ENCODE measurements around the gene ZBTB40. TPM values are rescaled to one million over a fixed set of nuclear protein-coding genes. Genes with fewer than 3 reads are reported as not detected.

ZBTB40 gene
- total and polyA plus RNA-seq, 2 of the 13 experiments (the other 11 are each of a cell fraction or from before 2014, with no cell fraction given), result 8.8 to 16.5 TPM

- TF ChIP-seq ZNF883 (CRISPR knock-in tag; IDR thresholded peaks at IDR 0.05; ENCODE audit: not compliant biosample characterization) (no peak), KLF9 (CRISPR knock-in tag; IDR thresholded peaks at IDR 0.05; ENCODE audit: low read depth) (no peak), GLI4 (CRISPR knock-in tag; IDR thresholded peaks at IDR 0.05; ENCODE audit: borderline replicate concordance) (no peak), DDIT3 (CRISPR knock-in tag; IDR thresholded peaks at IDR 0.05) (no peak), PRPF4 (IDR thresholded peaks at IDR 0.05; ENCODE audit: low read depth, low read length, poor library complexity, severe bottlenecking) (no peak), FOXC1 (CRISPR knock-in tag; IDR thresholded peaks at IDR 0.05; ENCODE audit: borderline replicate concordance) (no peak; the same call in 1 of the 2 replicates)
Measured at GRCh38 chr1:22414244-22414751, 37.4 kb upstream of the ZBTB40 start (continued).

GRCh38 chr1:22415489-22415888 is 36.2 kb upstream of the ZBTB40 start:
- H3K36me3 ChIP-seq (replicated peaks in 1 of 2; ENCODE audit: control insufficient read depth in 1 of 2, insufficient read depth in 2 of 2, low read length in 2 of 2), result no peaks in the 10 kb centered on the region
- H4K20me1 ChIP-seq (ENCODE audit: insufficient read depth, low read length), result peaks cover 21% of the 10 kb centered on the region
- ChIA-PET POLR2A (no interaction called here), CTCF (ENCODE audit: low intra/inter-chr PET ratio, low total read pairs) (interaction anchor here (2.6 to 3.1 kb wide), 2 partner anchors 283 to 310 kb away, joined by 17 to 40 read pairs; no protein-coding TSS in a partner anchor)
- H3K9me3 ChIP-seq (ENCODE audit: low read length), result no peaks in the 10 kb centered on the region
- DNase-seq (ENCODE audit: low spot score) (no peak), ATAC-seq (no peak), FAIRE-seq (no peak)
- 41% methylated on average over 2 of the region's 7 CpGs for WGBS (ENCODE audit: low lambda C conversion rate)
- intact Hi-C loops (cut with micrococcal nuclease; ENCODE audit: unreplicated experiment), result loop anchor here (10.0 kb wide), 1 partner anchor 201 kb away; no protein-coding TSS in a partner anchor
- H3K9ac ChIP-seq (ENCODE audit: insufficient read depth, low read depth, low read length), result no peak overlapping the region
- H3K4me3 ChIP-seq (replicated peaks in 1 of 3; ENCODE audit: insufficient read depth in 1 of 3, low read depth in 2 of 3, low read length in 3 of 3), result no peak overlapping the region
- H2AFZ ChIP-seq (ENCODE audit: low read length), result no peak overlapping the region
- BruUV-seq (replicated peaks), result no TSS peak
- peaks cover 0 to 58% of the 10 kb centered on the region in 2 experiments; a peak in 4 of 5 replicates for H3K27me3 ChIP-seq (ENCODE audit: control insufficient read depth in 1 of 2, insufficient read depth in 2 of 2, low read length in 2 of 2)
- TF ChIP-seq SP5 (CRISPR knock-in tag; IDR thresholded peaks at IDR 0.05; ENCODE audit: borderline replicate concordance, low read depth) (no peak), ZSCAN31 (CRISPR knock-in tag; IDR thresholded peaks at IDR 0.05; ENCODE audit: low read depth) (no peak), ZNF768 (CRISPR knock-in tag; IDR thresholded peaks at IDR 0.05) (peak; percentile 76; the same call in 1 of the 2 replicates), ZNF446 (CRISPR knock-in tag; IDR thresholded peaks at IDR 0.05) (no peak), ZNF83 (CRISPR knock-in tag; IDR thresholded peaks at IDR 0.05; ENCODE audit: borderline replicate concordance) (no peak), U2AF2 (IDR thresholded peaks at IDR 0.05; ENCODE audit: low read depth, low read length) (no peak), ZBTB8A (CRISPR knock-in tag; IDR thresholded peaks at IDR 0.05; ENCODE audit: borderline replicate concordance, low read depth) (no peak), ZNF318 (CRISPR knock-in tag; IDR thresholded peaks at IDR 0.05) (no peak)
- H3K27ac ChIP-seq (ENCODE audit: extremely low read length, insufficient read depth, low read length), result no peak overlapping the region
- H3K4me2 ChIP-seq (ENCODE audit: low read depth, low read length), result no peak overlapping the region
- H3K4me1 ChIP-seq (ENCODE audit: insufficient read depth, low read length), result peaks cover 44% of the 10 kb centered on the region
- in situ Hi-C loops (cut with HindIII; ENCODE audit: extremely low pct_ligation_motif_present, low pct_unique_long_range_greater_than_20kb), result loop anchor here (5.0 kb wide), 3 partner anchors 198 to 283 kb away; partner anchors contain the start of gene C1QC
- H3K79me2 ChIP-seq (ENCODE audit: insufficient read depth, low read length), result no peaks in the 10 kb centered on the region

Data from HepG2 (cell line).